B cell (primary cell): ENCODE measurements around the gene SIRPB2. TPM values are rescaled to one million over a fixed set of nuclear protein-coding genes. Genes with fewer than 3 reads are reported as not detected.
A peak's percentile ranks its signal among the peaks of the same experiment; 100 is the strongest.

ENCODE experiments used
- ATAC-seq: fragments of 200-7000 bp; cut with Tn5 transposase; one replicate; pipeline ENCODE4 v1.10.0; 2021; ENCODE audit warnings: low read depth, mild to moderate bottlenecking, moderate number of reproducible peaks, moderate library complexity
- CTCF ChIA-PET: fragments of 350-600 bp; sonication (Branson Sonifier 250); formaldehyde crosslinking; loops from one replicate; lab custom pipeline; 2021; ENCODE audit warnings: antibody characterized with exemption, inconsistent platforms; lab: Charles Lee
- POLR2A ChIA-PET: fragments of 350-600 bp; sonication (Branson Sonifier 250); formaldehyde crosslinking; loops from one replicate; lab custom pipeline; 2021; ENCODE audit warnings: antibody characterized with exemption; lab: Charles Lee
- DNase-seq: peaks from one replicate; pipeline ENCODE4 v3.0.0; 2013
- H2AFZ ChIP-seq: 2 replicates; pipeline ENCODE4 v1.6.1; 2012; ENCODE audit warnings: mild to moderate bottlenecking, low read depth, low read length; ENCODE audit not compliant: insufficient read depth, poor library complexity, severe bottlenecking
- H3K27ac ChIP-seq, 2 donors: 1 replicate in 1 of 2; 2 replicates in 1 of 2; pipeline ENCODE4 v1.5.1; 2012 to 2013; ENCODE audit warnings: low read length in 2 of 2, mild to moderate bottlenecking in 2 of 2, moderate library complexity in 1 of 2
- H3K27me3 ChIP-seq, 4 experiments: fragments of 200-600 bp in 1 of 4; sonication (generic) in 1 of 4; replicated peaks in 1 of 4; 1 replicate in 2 of 4; 2 replicates in 2 of 4; pipeline versions ENCODE4 v1.6.1 to v1.7.0; 2013 to 2016; ENCODE audit warnings: low read length in 3 of 4, mild to moderate bottlenecking in 2 of 4, mixed read lengths in 1 of 4, moderate library complexity in 1 of 4; ENCODE audit not compliant: insufficient read depth in 4 of 4, control insufficient read depth in 3 of 4; ENCODE audit errors: control extremely low read depth in 1 of 4
- H3K36me3 ChIP-seq, 2 experiments: replicated peaks in 1 of 2; 1 replicate in 1 of 2; 2 replicates in 1 of 2; pipeline versions ENCODE4 v1.6.1 to v1.7.1; 2013; ENCODE audit warnings: low read length in 1 of 2; ENCODE audit not compliant: insufficient read depth in 2 of 2, control insufficient read depth in 1 of 2; ENCODE audit errors: control extremely low read depth in 1 of 2, extremely low read depth in 1 of 2
- H3K4me1 ChIP-seq, 2 donors: fragments of 200-600 bp in 1 of 2; sonication (generic) in 1 of 2; 1 replicate in 1 of 2; 2 replicates in 1 of 2; pipeline versions ENCODE4 v1.5.1 to v1.6.1; 2013 to 2017; ENCODE audit warnings: low read length in 2 of 2; ENCODE audit not compliant: control insufficient read depth in 2 of 2, insufficient read depth in 2 of 2
- H3K4me2 ChIP-seq: replicated peaks from 2 replicates; pipeline ENCODE3; 2012; ENCODE audit warnings: mild to moderate bottlenecking, low read depth, low read length; ENCODE audit not compliant: poor library complexity, severe bottlenecking
- H3K4me3 ChIP-seq, 5 experiments: fragments of 200-600 bp in 1 of 5; sonication (generic) in 1 of 5; 1 replicate in 3 of 5; 2 replicates in 2 of 5; pipeline versions ENCODE4 v1.5.1 to v1.7.0; 2011 to 2016; ENCODE audit warnings: low read length in 4 of 5, mild to moderate bottlenecking in 4 of 5, low read depth in 2 of 5, control low read depth in 1 of 5, moderate library complexity in 1 of 5; ENCODE audit not compliant: insufficient read depth in 1 of 5; ENCODE audit errors: control extremely low read depth in 1 of 5, extremely low read depth in 1 of 5
- H3K79me2 ChIP-seq: fragments of 200-600 bp; sonication (generic); one replicate; pipeline ENCODE4 v1.6.0; 2016; ENCODE audit warnings: low read length; ENCODE audit not compliant: control insufficient read depth, insufficient read depth
- H3K9ac ChIP-seq: fragments of 200-600 bp; sonication (generic); 2 replicates; pipeline ENCODE4 v1.6.1; 2017; ENCODE audit warnings: mild to moderate bottlenecking, low read length, moderate library complexity
- H3K9me3 ChIP-seq, 3 donors: one replicate each; pipeline versions ENCODE4 v1.6.1 to v1.7.1; 2013; ENCODE audit warnings: low read length in 2 of 3; ENCODE audit not compliant: control insufficient read depth in 2 of 3, insufficient read depth in 1 of 3; ENCODE audit errors: control extremely low read depth in 1 of 3
- H4K20me1 ChIP-seq: 2 replicates; pipeline ENCODE4 v1.6.0; 2012; ENCODE audit warnings: mild to moderate bottlenecking, low read length; ENCODE audit not compliant: insufficient read depth, control insufficient read depth, poor library complexity, severe bottlenecking
- H3K27ac Mint-ChIP-seq: one replicate; pipeline ENCODE4 v1.8.0; 2021; ENCODE audit warnings: mixed read lengths
- H3K27me3 Mint-ChIP-seq: one replicate; pipeline ENCODE4 v1.8.0; 2021; ENCODE audit warnings: mixed read lengths
- H3K4me1 Mint-ChIP-seq: one replicate; pipeline ENCODE4 v1.8.0; 2021; ENCODE audit warnings: mixed read lengths
- H3K4me3 Mint-ChIP-seq: one replicate; pipeline ENCODE4 v1.8.0; 2021; ENCODE audit warnings: mixed read lengths
- H3K9me3 Mint-ChIP-seq: one replicate; pipeline ENCODE4 v1.8.0; 2022; ENCODE audit warnings: mixed read lengths; ENCODE audit not compliant: insufficient read depth
- EZH2 ChIP-seq: IDR thresholded peaks from 2 replicates; pipeline ENCODE4 v1.6.1; 2012; ENCODE audit warnings: borderline replicate concordance, low read depth, mild to moderate bottlenecking, moderate library complexity, low read length; ENCODE audit not compliant: insufficient read depth, poor library complexity, severe bottlenecking
- WGBS: methylation state at CpG from one replicate; pipeline ENCODE4 v1.1.5; 2013; ENCODE audit warnings: missing lambda C conversion rate; ENCODE audit not compliant: insufficient coverage; 5-methylcytosine and 5-hydroxymethylcytosine counted together
- intact Hi-C: fragments of 100-400 bp; cut with micrococcal nuclease; formaldehyde crosslinking; loops from one replicate; pipeline ENCODE4 v1.10.0; 2022
- polyA plus RNA-seq: library from polyadenylated mRNA; depleted of rRNA; stranded (reverse); fragments of >200 nt; gene quantifications from 2 replicates; pipeline ENCODE4 v1.2.3, GENCODE V29; 2012
- total RNA-seq, 2 donors: library from RNA; stranded (reverse); fragments of 120-200 nt in 1 of 2; gene quantifications; 1 replicate in 1 of 2; 2 replicates in 1 of 2; pipeline versions ENCODE4 v1.2.3 to v1.2.4, GENCODE V29; 2013 to 2022
- TF ChIP-seq, protein P1 (sequence below): fragments of 200-600 bp; IDR thresholded peaks from one replicate; pipeline ENCODE4 v1.8.0; 2022; ENCODE audit warnings: antibody characterized with exemption, mild to moderate bottlenecking

SIRPB2 gene
- total and polyA plus RNA-seq, 2 donors (not counting 1 experiment from before 2014, with no cell fraction given): 0.51 TPM; not detected in 1

DNA sequence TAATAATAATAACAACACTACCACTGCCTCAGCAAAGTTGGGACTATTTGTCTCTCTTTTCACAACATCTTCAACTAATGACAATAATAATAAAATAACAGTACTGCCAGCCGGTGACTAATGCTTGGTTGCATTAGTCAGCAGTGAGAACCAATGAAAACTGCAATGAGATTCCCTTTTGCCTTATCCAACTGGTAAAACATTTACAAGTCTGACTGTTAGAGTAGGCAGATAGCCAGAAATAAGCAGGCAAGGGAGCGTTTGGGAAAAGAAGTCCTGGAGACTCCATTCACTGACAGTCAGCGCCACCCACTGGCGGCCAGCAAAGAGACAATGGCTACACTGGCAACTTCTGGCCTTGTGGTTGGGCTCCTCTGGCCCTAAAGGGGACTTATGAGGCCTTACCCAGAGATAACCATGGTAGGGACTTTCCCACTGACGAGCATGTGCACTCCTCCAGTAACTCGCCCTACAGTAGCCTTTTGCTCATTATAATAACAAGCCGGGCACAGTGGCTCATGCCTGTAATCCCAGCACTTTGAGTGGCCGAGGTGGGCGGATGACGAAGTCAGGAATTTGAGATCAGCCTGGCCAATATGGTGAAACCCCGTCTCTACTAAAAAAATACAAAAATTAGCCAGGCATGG, 21.2 kb downstream of the SIRPB2 start:
- intact Hi-C loops: loop anchor here (10.0 kb wide), 2 partner anchors 245 to 1005 kb away; partner anchors contain the start of genes RAD21L1 and SNRPB
- DNase-seq: peak; percentile 55
- no peak for ATAC-seq
- Mint-ChIP-seq H3K4me3 (no peak overlapping the region), H3K9me3 (no peaks in the 10 kb centered on the region), H3K4me1 (peaks cover 61% of the 10 kb centered on the region), H3K27me3 (no peaks in the 10 kb centered on the region), H3K27ac (peak overlapping the region; percentile 37)
- H3K4me2 ChIP-seq: peak overlapping the region; percentile 16
- no peak overlapping the region for H3K4me3 ChIP-seq
- POLR2A ChIA-PET: no interaction called here
- no peak overlapping the region for H2AFZ ChIP-seq
- H3K36me3 ChIP-seq: peaks cover 0 to 4% of the 10 kb centered on the region in 2 experiments
- H3K79me2 ChIP-seq: peaks cover 8% of the 10 kb centered on the region
- peaks cover 9% of the 10 kb centered on the region for H4K20me1 ChIP-seq
- TF ChIP-seq, protein P1, sequence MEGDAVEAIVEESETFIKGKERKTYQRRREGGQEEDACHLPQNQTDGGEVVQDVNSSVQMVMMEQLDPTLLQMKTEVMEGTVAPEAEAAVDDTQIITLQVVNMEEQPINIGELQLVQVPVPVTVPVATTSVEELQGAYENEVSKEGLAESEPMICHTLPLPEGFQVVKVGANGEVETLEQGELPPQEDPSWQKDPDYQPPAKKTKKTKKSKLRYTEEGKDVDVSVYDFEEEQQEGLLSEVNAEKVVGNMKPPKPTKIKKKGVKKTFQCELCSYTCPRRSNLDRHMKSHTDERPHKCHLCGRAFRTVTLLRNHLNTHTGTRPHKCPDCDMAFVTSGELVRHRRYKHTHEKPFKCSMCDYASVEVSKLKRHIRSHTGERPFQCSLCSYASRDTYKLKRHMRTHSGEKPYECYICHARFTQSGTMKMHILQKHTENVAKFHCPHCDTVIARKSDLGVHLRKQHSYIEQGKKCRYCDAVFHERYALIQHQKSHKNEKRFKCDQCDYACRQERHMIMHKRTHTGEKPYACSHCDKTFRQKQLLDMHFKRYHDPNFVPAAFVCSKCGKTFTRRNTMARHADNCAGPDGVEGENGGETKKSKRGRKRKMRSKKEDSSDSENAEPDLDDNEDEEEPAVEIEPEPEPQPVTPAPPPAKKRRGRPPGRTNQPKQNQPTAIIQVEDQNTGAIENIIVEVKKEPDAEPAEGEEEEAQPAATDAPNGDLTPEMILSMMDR: peak; percentile 34
- TF ChIP-seq EZH2: no peak
- WGBS: 71% methylated on average over 11 of the region's 11 CpGs
- no peaks in the 10 kb centered on the region for H3K27me3 ChIP-seq
- no peak overlapping the region for H3K27ac ChIP-seq
- peaks cover 43 to 56% of the 10 kb centered on the region in 2 donors for H3K4me1 ChIP-seq
- H3K9ac ChIP-seq: no peak overlapping the region
- CTCF ChIA-PET: interaction anchor here (0.7 to 4.9 kb wide), 4 partner anchors 23 to 38 kb away, joined by 3 to 37 read pairs (median 5); no protein-coding TSS in a partner anchor
- H3K9me3 ChIP-seq: no peaks in the 10 kb centered on the region

DNA sequence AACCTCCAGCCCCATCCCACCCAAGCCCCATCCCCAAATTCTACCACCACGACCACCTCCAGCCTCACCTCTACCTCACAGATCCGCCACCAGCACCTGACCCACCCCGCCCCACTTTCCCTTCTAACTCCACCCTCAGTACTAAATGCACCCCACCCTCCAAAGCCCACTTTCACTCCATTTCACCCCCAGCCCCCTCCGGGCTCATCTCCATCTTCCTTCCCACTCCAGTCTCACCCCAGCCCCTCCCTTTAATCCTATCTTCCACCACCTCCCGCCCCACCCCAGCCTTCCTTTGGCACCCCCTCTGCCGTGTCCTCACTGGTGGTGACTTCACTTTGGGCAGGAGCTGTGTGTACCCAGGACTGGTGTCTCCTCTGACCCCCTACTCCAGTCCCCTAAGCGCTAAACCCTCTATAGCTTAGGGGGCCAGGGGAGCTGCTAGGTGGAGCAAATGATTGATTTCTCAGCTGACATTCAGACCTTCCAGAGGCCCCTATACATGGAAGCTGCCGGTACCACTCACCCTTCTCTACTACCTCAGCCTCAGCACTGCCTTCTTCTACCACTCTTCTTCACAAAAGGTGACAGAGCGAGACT, 21.8 kb downstream of the SIRPB2 start:
- ATAC-seq (no peak), DNase-seq (no peak)
- intact Hi-C loops: loop anchor here (10.0 kb wide), 2 partner anchors 245 to 1005 kb away; partner anchors contain the start of genes RAD21L1 and SNRPB
- Histone ChIP-seq H3K27me3 (no peaks in the 10 kb centered on the region), H3K4me3 (no peak overlapping the region), H3K4me2 (peak overlapping the region; percentile 16), H2AFZ (no peak overlapping the region), H3K79me2 (peaks cover 15% of the 10 kb centered on the region), H3K9ac (no peak overlapping the region), H4K20me1 (peaks cover 15% of the 10 kb centered on the region), H3K36me3 (peaks cover 0 to 9% of the 10 kb centered on the region in 2 experiments), H3K27ac (no peak overlapping the region), H3K9me3 (no peaks in the 10 kb centered on the region), H3K4me1 (peaks cover 48 to 60% of the 10 kb centered on the region in 2 donors)
- no peak overlapping the region for H3K4me3 Mint-ChIP-seq
- H3K27me3 Mint-ChIP-seq: no peaks in the 10 kb centered on the region
- 92% methylated on average over 6 of the region's 9 CpGs for WGBS
- peaks cover 67% of the 10 kb centered on the region for H3K4me1 Mint-ChIP-seq
- ChIA-PET POLR2A (no interaction called here), CTCF (interaction anchor here (0.7 to 4.9 kb wide), 6 partner anchors 24 to 144 kb away, joined by 3 to 85 read pairs (median 4); no protein-coding TSS in a partner anchor)
- no peaks in the 10 kb centered on the region for H3K9me3 Mint-ChIP-seq
- TF ChIP-seq, protein P1: no peak
- no peak for TF ChIP-seq EZH2
- H3K27ac Mint-ChIP-seq: no peak overlapping the region
